Measurements from ENCODE around the gene LRRC2.

DNA sequence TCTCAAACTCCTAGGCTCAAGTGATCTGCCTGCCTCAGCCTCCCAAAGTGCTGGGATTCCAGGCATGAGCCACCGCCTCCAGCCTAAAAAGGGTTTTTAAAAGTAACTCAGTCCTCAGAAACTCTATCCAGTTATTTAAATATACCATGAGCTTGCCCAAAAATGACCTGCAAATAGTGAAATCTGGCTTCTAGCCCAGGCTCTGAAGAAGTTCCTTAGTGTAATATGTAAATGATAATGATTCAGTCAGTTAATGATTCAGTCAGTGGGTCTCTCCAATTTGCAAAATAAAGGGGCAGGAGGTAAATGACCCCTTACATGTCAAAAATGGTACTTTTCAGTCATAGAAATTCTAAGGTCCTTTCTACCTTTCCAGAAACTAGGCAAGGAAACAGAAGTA is 28.8 kb downstream of the LRRC2 start:
- TF ChIP-seq POLR2A (IDR thresholded peaks at IDR 0.05; ENCODE audit: low read depth, low read length) (no peak), POLR2AphosphoS5 (IDR thresholded peaks at IDR 0.05; ENCODE audit: low read depth, low read length) (no peak), TAF1 (IDR thresholded peaks at IDR 0.05; ENCODE audit: low read depth, low read length) (no peak), SPI1 (IDR thresholded peaks at IDR 0.05; ENCODE audit: low read depth, low read length) (no peak), POU2F2 (IDR thresholded peaks at IDR 0.05; ENCODE audit: low read depth, low read length) (no peak), PAX5 (IDR thresholded peaks at IDR 0.05; ENCODE audit: insufficient read depth, low read length, severe bottlenecking) (no peak)

All from GM12891 (cell line).